K562 (cell line): ENCODE data around the gene R3HDM2. TPM values are rescaled to one million over a fixed set of nuclear protein-coding genes. Genes with fewer than 3 reads are reported as not detected.

Source experiments
- CHD1 ChIP-seq: fragments of 200-600 bp; sonication (generic); IDR thresholded peaks from one replicate; pipeline ENCODE4 v1.6.1; 2012; ENCODE audit warnings: mild to moderate bottlenecking, moderate library complexity, low read length, inconsistent platforms
- DPF2 ChIP-seq: fragments of 450-650 bp; IDR thresholded peaks from 2 replicates; pipeline ENCODE4 v1.6.1; 2016
- EP300 ChIP-seq: IDR thresholded peaks from 2 replicates; pipeline ENCODE4 v1.6.1; 2012; ENCODE audit warnings: low read length, improper control_type of control experiment
- GATAD2A ChIP-seq: fragments of 450-650 bp; IDR thresholded peaks from 2 replicates; pipeline ENCODE4 v1.6.1; 2017
- MECOM ChIP-seq: fragments of 250-450 bp; sonication (Bioruptor Pico); IDR thresholded peaks from 2 replicates; pipeline ENCODE4 v1.8.0; 2022; ENCODE audit warnings: inconsistent platforms
- PHB2 ChIP-seq: fragments of 450-650 bp; IDR thresholded peaks from 2 replicates; pipeline ENCODE4 v1.6.1; 2017; ENCODE audit warnings: low read depth
- SRSF9 ChIP-seq: fragments of 200-400 bp; formaldehyde crosslinking; IDR thresholded peaks from 2 replicates; pipeline ENCODE4 v1.6.1; 2017; ENCODE audit warnings: low read depth, low read length, borderline replicate concordance
- TCFL5 ChIP-seq: fragments of 250-450 bp; sonication (Bioruptor Pico); conservative IDR thresholded peaks from 2 replicates; pipeline ENCODE4 v1.6.1; 2021; ENCODE audit warnings: mild to moderate bottlenecking, moderate library complexity, matching md5 sums
- ZNF644 ChIP-seq: fragments of 200-800 bp; sonication (Bioruptor generic); IDR thresholded peaks from 2 replicates; pipeline ENCODE4 v1.6.1; 2016; ENCODE audit warnings: low read depth, missing genetic modification characterization, missing compliant biosample characterization
- ZNF668 ChIP-seq: fragments of 250-450 bp; sonication (Bioruptor Pico); IDR thresholded peaks from 2 replicates; pipeline ENCODE4 v1.8.0; 2022; ENCODE audit warnings: mild to moderate bottlenecking, inconsistent platforms
- ZNF699 ChIP-seq: fragments of 250-450 bp; sonication (Bioruptor Pico); IDR thresholded peaks from 2 replicates; pipeline ENCODE4 v1.8.0; 2021; ENCODE audit warnings: mild to moderate bottlenecking, moderate library complexity; ENCODE audit not compliant: insufficient replicate concordance
- ZNF79 ChIP-seq: fragments of 250-450 bp; sonication (Bioruptor Pico); IDR thresholded peaks from 2 replicates; pipeline ENCODE4 v1.4.0; 2020; ENCODE audit warnings: low read depth, mild to moderate bottlenecking, moderate library complexity
- polyA plus RNA-seq, 8 experiments: library from polyadenylated mRNA; depleted of rRNA in 4 of 8; stranded (reverse) in 5 of 8; unstranded in 3 of 8; fragments of >200 nt; fragmentation: Nextera tagmentation in 2 of 8; fragmentation: Illumina TruSeq in 1 of 8; extraction: Ambion mirVana in 2 of 8; extraction: Trizol in 1 of 8; gene quantifications; 2 replicates each; pipeline versions ENCODE4 v1.2.1 to v1.2.3, GENCODE V29; 2011 to 2014; ENCODE audit warnings: inconsistent platforms in 1 of 8, missing spikeins in 1 of 8
- total RNA-seq, 7 experiments: library from RNA; depleted of rRNA in 6 of 7; stranded (reverse); fragments of >200 nt in 6 of 7; fragmentation: Illumina TruSeq in 2 of 7; extraction: Trizol in 2 of 7; gene quantifications; 2 replicates each; pipeline versions ENCODE4 v1.2.1 to v1.2.3, GENCODE V29; 2011 to 2021; ENCODE audit warnings: low replicate concordance in 1 of 7
- TF ChIP-seq, protein P1 (sequence below): fragments of 200-800 bp; sonication (Bioruptor generic); IDR thresholded peaks from 2 replicates; pipeline ENCODE4 v1.6.1; 2017; ENCODE audit warnings: missing genetic modification characterization, missing compliant biosample characterization
- TF ChIP-seq, protein P2 (sequence below): sonication (generic); IDR thresholded peaks from 2 replicates; pipeline ENCODE4 v1.6.1; 2016
- TF ChIP-seq, protein P3 (sequence below): fragments of 450-650 bp; IDR thresholded peaks from 2 replicates; pipeline ENCODE4 v1.7.1; 2018; ENCODE audit warnings: mild to moderate bottlenecking, low read depth; ENCODE audit not compliant: partially characterized antibody
- TF ChIP-seq, protein P4 (sequence below): sonication (generic); formaldehyde crosslinking; IDR thresholded peaks from 2 replicates; pipeline ENCODE4 v1.8.1; 2023; ENCODE audit warnings: mild to moderate bottlenecking, missing genetic modification reagents
- TF ChIP-seq, protein P5 (sequence below): fragments of 450-650 bp; formaldehyde crosslinking; IDR thresholded peaks from 2 replicates; pipeline ENCODE4 v1.4.0; 2020; ENCODE audit warnings: mild to moderate bottlenecking
- TF ChIP-seq, protein P6 (sequence below): fragments of 200-800 bp; sonication (Bioruptor generic); IDR thresholded peaks from 2 replicates; pipeline ENCODE4 v1.6.1; 2017; ENCODE audit warnings: missing genetic modification characterization, missing compliant biosample characterization

R3HDM2 gene
- total and polyA plus RNA-seq, 9 of the 15 experiments (the other 6 are each of a cell fraction or from before 2014, with no cell fraction given) = 3.3 to 18.8 (median 9.0) TPM

DNA sequence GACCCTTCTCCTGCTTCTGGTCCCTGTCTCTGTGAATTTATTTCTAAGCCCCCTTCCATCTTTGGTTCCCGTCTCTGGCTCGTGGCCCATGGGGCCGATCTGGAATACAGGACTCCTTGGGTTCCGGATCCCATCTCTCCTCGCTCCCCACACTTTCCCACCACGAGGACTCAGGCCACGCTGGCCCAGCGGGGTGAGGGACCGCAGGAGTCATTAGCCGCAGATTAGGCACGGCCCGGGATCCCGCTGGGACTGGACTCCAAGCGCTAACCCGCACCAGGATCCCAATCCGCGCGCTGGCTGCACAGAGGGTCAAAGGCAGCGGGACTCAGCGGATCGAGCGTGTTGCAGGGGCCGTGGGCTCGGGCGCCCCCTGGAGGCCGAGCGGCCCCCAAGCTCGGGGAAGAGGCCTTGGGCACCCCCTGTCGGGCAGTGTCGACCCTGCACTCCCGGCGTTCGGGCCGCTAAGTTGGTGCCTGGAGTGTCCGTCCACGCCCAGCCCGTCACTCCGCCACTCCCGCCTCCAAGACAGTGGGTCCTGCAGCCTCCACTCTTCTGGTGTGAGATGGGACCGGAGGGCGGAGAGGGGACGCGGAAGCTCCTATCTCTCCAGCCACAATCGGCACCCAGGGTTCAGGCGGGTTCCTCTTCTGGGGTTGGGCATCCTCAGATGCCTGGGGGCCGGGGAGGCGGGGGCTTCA lies 191.8 kb downstream of the R3HDM2 start (continued):
- TF ChIP-seq, protein P1, sequence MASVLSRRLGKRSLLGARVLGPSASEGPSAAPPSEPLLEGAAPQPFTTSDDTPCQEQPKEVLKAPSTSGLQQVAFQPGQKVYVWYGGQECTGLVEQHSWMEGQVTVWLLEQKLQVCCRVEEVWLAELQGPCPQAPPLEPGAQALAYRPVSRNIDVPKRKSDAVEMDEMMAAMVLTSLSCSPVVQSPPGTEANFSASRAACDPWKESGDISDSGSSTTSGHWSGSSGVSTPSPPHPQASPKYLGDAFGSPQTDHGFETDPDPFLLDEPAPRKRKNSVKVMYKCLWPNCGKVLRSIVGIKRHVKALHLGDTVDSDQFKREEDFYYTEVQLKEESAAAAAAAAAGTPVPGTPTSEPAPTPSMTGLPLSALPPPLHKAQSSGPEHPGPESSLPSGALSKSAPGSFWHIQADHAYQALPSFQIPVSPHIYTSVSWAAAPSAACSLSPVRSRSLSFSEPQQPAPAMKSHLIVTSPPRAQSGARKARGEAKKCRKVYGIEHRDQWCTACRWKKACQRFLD (CRISPR knock-in tag) = no peak
- TF ChIP-seq, protein P2, sequence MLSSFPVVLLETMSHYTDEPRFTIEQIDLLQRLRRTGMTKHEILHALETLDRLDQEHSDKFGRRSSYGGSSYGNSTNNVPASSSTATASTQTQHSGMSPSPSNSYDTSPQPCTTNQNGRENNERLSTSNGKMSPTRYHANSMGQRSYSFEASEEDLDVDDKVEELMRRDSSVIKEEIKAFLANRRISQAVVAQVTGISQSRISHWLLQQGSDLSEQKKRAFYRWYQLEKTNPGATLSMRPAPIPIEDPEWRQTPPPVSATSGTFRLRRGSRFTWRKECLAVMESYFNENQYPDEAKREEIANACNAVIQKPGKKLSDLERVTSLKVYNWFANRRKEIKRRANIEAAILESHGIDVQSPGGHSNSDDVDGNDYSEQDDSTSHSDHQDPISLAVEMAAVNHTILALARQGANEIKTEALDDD = no peak
- TF ChIP-seq ZNF668 (CRISPR knock-in tag) (no peak), GATAD2A (no peak; the same call in 1 of the 2 replicates), EP300 (peak; percentile 6; the same call in 1 of the 2 replicates), ZNF79 (CRISPR knock-in tag) (no peak), CHD1 (no peak), DPF2 (no peak), MECOM (no peak), ZNF699 (CRISPR knock-in tag) (no peak), ZNF644 (no peak; the same call in 1 of the 2 replicates), SRSF9 (no peak), PHB2 (no peak), TCFL5 (CRISPR knock-in tag) (no peak)
- TF ChIP-seq, protein P3, sequence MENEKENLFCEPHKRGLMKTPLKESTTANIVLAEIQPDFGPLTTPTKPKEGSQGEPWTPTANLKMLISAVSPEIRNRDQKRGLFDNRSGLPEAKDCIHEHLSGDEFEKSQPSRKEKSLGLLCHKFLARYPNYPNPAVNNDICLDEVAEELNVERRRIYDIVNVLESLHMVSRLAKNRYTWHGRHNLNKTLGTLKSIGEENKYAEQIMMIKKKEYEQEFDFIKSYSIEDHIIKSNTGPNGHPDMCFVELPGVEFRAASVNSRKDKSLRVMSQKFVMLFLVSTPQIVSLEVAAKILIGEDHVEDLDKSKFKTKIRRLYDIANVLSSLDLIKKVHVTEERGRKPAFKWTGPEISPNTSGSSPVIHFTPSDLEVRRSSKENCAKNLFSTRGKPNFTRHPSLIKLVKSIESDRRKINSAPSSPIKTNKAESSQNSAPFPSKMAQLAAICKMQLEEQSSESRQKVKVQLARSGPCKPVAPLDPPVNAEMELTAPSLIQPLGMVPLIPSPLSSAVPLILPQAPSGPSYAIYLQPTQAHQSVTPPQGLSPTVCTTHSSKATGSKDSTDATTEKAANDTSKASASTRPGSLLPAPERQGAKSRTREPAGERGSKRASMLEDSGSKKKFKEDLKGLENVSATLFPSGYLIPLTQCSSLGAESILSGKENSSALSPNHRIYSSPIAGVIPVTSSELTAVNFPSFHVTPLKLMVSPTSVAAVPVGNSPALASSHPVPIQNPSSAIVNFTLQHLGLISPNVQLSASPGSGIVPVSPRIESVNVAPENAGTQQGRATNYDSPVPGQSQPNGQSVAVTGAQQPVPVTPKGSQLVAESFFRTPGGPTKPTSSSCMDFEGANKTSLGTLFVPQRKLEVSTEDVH = no peak
- TF ChIP-seq, protein P4, sequence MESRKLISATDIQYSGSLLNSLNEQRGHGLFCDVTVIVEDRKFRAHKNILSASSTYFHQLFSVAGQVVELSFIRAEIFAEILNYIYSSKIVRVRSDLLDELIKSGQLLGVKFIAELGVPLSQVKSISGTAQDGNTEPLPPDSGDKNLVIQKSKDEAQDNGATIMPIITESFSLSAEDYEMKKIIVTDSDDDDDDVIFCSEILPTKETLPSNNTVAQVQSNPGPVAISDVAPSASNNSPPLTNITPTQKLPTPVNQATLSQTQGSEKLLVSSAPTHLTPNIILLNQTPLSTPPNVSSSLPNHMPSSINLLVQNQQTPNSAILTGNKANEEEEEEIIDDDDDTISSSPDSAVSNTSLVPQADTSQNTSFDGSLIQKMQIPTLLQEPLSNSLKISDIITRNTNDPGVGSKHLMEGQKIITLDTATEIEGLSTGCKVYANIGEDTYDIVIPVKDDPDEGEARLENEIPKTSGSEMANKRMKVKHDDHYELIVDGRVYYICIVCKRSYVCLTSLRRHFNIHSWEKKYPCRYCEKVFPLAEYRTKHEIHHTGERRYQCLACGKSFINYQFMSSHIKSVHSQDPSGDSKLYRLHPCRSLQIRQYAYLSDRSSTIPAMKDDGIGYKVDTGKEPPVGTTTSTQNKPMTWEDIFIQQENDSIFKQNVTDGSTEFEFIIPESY (CRISPR knock-in tag) = peak; percentile 66; the same call in 1 of the 2 replicates
- TF ChIP-seq, protein P5, sequence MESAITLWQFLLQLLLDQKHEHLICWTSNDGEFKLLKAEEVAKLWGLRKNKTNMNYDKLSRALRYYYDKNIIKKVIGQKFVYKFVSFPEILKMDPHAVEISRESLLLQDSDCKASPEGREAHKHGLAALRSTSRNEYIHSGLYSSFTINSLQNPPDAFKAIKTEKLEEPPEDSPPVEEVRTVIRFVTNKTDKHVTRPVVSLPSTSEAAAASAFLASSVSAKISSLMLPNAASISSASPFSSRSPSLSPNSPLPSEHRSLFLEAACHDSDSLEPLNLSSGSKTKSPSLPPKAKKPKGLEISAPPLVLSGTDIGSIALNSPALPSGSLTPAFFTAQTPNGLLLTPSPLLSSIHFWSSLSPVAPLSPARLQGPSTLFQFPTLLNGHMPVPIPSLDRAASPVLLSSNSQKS (CRISPR knock-in tag) = no peak
- TF ChIP-seq, protein P6, sequence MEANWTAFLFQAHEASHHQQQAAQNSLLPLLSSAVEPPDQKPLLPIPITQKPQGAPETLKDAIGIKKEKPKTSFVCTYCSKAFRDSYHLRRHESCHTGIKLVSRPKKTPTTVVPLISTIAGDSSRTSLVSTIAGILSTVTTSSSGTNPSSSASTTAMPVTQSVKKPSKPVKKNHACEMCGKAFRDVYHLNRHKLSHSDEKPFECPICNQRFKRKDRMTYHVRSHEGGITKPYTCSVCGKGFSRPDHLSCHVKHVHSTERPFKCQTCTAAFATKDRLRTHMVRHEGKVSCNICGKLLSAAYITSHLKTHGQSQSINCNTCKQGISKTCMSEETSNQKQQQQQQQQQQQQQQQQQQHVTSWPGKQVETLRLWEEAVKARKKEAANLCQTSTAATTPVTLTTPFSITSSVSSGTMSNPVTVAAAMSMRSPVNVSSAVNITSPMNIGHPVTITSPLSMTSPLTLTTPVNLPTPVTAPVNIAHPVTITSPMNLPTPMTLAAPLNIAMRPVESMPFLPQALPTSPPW (CRISPR knock-in tag) = peak; percentile 30; the same call in 1 of the 2 replicates
